Skeletal muscle satellite cell (primary cell): ENCODE results near the gene CNPY1.

Source experiments
- H3K27me3 ChIP-seq: 2 replicates; pipeline ENCODE4 v1.7.0; 2013; ENCODE audit warnings: low read length; ENCODE audit not compliant: control insufficient read depth, insufficient read depth
- H3K36me3 ChIP-seq: 2 replicates; pipeline ENCODE4 v1.7.0; 2013; ENCODE audit warnings: mild to moderate bottlenecking, control low read depth, low read length; ENCODE audit not compliant: insufficient read depth
- H3K4me1 ChIP-seq: 2 replicates; pipeline ENCODE4 v1.7.0; 2013; ENCODE audit warnings: low read length; ENCODE audit not compliant: control insufficient read depth, insufficient read depth
- H3K4me2 ChIP-seq: 2 replicates; pipeline ENCODE4 v1.7.0; 2013; ENCODE audit warnings: mild to moderate bottlenecking, low read length
- H3K4me3 ChIP-seq: 2 replicates; pipeline ENCODE4 v1.7.0; 2013; ENCODE audit warnings: low read length
- H3K9ac ChIP-seq: 2 replicates; pipeline ENCODE4 v1.7.0; 2013; ENCODE audit warnings: mild to moderate bottlenecking, low read depth, low read length, moderate library complexity
- H3K9me3 ChIP-seq: replicated peaks from 2 replicates; pipeline ENCODE4 v1.7.0; 2013; ENCODE audit warnings: mild to moderate bottlenecking, control low read depth, low read length

The CNPY1 gene

GRCh38 chr7:155515318-155515717 is 31.0 kb downstream of the CNPY1 start:
- no peak overlapping the region for H3K4me2 ChIP-seq
- H3K9ac ChIP-seq: no peak overlapping the region
- no peaks in the 10 kb centered on the region for H3K36me3 ChIP-seq
- H3K9me3 ChIP-seq: no peaks in the 10 kb centered on the region
- H3K27me3 ChIP-seq: peaks cover 24% of the 10 kb centered on the region
- no peak overlapping the region for H3K4me3 ChIP-seq
- H3K4me1 ChIP-seq: no peaks in the 10 kb centered on the region

DNA sequence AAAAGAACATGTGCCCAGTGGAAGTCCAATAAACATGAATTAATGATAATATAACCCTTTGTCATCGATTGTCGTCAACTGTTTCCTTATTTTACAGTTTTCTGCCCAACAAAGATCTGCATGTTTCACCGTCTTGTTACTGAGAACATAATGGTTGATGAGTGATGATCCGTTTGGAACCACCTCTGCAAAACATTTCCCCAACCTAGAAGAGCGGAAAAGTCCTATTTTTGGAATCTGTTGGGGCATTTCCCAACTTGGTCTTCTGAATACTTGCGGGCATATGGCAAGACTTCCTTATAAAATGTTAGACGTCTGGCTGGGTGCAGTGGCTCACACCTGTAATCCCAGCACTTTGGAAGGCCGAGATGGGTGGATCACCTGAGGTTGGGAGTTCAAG is 32.1 kb downstream of the CNPY1 start:
- Histone ChIP-seq H3K9me3 (no peaks in the 10 kb centered on the region), H3K4me2 (no peak overlapping the region), H3K27me3 (peaks cover 34% of the 10 kb centered on the region), H3K9ac (no peak overlapping the region), H3K4me1 (no peaks in the 10 kb centered on the region), H3K4me3 (no peak overlapping the region), H3K36me3 (no peaks in the 10 kb centered on the region)

- Histone ChIP-seq H3K4me1 (no peaks in the 10 kb centered on the region), H3K9me3 (no peaks in the 10 kb centered on the region), H3K4me3 (no peak overlapping the region), H3K36me3 (no peaks in the 10 kb centered on the region), H3K27me3 (peaks cover 39% of the 10 kb centered on the region), H3K4me2 (no peak overlapping the region), H3K9ac (no peak overlapping the region)
Measured at GRCh38 chr7:155513543-155514285, 32.6 kb downstream of the CNPY1 start.

DNA sequence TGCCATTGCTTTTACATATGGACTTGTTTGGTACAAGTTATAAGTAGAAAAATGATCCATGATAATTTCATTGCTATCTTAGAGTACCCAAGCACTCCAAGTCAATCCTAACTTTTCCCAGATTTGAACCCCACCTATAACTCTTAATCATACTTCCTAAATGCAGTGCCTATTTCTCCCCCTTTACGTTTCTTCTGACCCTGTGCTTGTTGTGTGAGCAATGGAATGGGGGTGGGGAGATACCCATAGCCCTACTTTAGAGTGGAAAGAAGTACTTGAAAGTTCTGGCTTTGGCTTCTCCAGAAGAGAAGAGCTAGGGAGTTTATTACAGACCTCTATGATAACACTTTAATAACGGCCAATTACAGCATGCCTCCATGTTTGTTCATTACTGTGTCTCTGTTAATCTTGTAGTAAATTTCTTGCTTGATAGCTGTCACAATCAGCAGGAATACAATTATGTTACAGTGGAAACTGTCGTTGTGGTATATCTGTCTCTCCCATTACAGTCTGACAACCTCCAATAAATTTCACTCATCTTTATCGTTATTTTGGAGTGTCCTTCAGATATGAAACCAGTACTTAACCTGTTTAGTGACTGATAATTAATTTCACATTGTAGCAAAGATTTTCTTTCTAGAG is 34.0 kb downstream of the CNPY1 start:
- peaks cover 52% of the 10 kb centered on the region for H3K27me3 ChIP-seq
- no peaks in the 10 kb centered on the region for H3K4me1 ChIP-seq
- H3K36me3 ChIP-seq: no peaks in the 10 kb centered on the region
- no peak overlapping the region for H3K9ac ChIP-seq
- no peak overlapping the region for H3K4me3 ChIP-seq
- H3K9me3 ChIP-seq: no peaks in the 10 kb centered on the region
- H3K4me2 ChIP-seq: no peak overlapping the region

DNA sequence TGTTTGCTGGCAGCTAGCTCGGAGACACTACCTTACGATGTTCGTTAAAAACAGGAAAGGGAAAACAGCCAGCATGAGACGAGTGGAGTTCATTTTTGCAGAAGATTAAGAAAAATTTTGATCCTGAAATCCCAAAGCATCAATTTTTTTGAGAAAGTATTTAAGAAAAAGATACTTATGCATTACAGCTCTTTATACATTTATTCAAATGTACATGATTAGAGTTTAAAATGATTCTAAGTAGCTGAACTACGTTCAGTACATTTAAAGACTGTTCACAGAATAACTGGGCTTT is 34.7 kb downstream of the CNPY1 start:
- peaks cover 58% of the 10 kb centered on the region for H3K27me3 ChIP-seq
- no peaks in the 10 kb centered on the region for H3K9me3 ChIP-seq
- H3K9ac ChIP-seq: no peak overlapping the region
- no peaks in the 10 kb centered on the region for H3K4me1 ChIP-seq
- H3K4me3 ChIP-seq: no peak overlapping the region
- H3K4me2 ChIP-seq: no peak overlapping the region
- no peaks in the 10 kb centered on the region for H3K36me3 ChIP-seq

- H3K9ac ChIP-seq: no peak overlapping the region
- H3K27me3 ChIP-seq: peaks cover 62% of the 10 kb centered on the region
- no peak overlapping the region for H3K4me2 ChIP-seq
- H3K4me1 ChIP-seq: no peaks in the 10 kb centered on the region
- no peak overlapping the region for H3K4me3 ChIP-seq
- H3K36me3 ChIP-seq: no peaks in the 10 kb centered on the region
- no peaks in the 10 kb centered on the region for H3K9me3 ChIP-seq
Measured at GRCh38 chr7:155510975-155511701, 35.2 kb downstream of the CNPY1 start.

- H3K4me3 ChIP-seq: no peak overlapping the region
- peaks cover 64% of the 10 kb centered on the region for H3K27me3 ChIP-seq
- no peaks in the 10 kb centered on the region for H3K36me3 ChIP-seq
- no peaks in the 10 kb centered on the region for H3K9me3 ChIP-seq
- no peak overlapping the region for H3K4me2 ChIP-seq
- no peaks in the 10 kb centered on the region for H3K4me1 ChIP-seq
- no peak overlapping the region for H3K9ac ChIP-seq
Measured at GRCh38 chr7:155509725-155510551, 36.4 kb downstream of the CNPY1 start.

DNA sequence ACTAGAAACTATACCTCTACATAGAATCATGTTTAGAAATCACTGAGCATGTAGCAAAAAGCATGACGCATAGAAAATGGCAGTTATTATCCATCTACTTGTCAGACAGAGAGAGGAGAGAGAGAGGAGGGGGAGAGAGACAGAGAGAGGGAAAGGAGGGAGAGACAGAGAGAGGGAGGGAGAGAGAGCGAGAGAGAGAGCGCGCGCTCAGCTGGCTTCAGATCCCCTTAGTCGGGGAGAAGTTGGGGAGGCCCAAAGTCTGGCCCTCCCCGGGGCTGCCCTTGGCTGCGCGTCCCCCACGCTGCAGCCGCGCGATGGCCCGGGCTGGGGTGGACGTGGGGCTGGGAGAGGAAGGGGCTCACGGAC is 37.0 kb downstream of the CNPY1 start:
- Histone ChIP-seq H3K4me3 (no peak overlapping the region), H3K9ac (no peak overlapping the region), H3K36me3 (no peaks in the 10 kb centered on the region), H3K27me3 (peaks cover 69% of the 10 kb centered on the region), H3K4me1 (no peaks in the 10 kb centered on the region), H3K4me2 (no peak overlapping the region), H3K9me3 (no peaks in the 10 kb centered on the region)

- no peak overlapping the region for H3K9ac ChIP-seq
- peaks cover 69% of the 10 kb centered on the region for H3K27me3 ChIP-seq
- H3K4me2 ChIP-seq: no peak overlapping the region
- H3K36me3 ChIP-seq: no peaks in the 10 kb centered on the region
- H3K4me1 ChIP-seq: no peaks in the 10 kb centered on the region
- no peaks in the 10 kb centered on the region for H3K9me3 ChIP-seq
- H3K4me3 ChIP-seq: no peak overlapping the region
Measured at GRCh38 chr7:155508376-155509358, 37.7 kb downstream of the CNPY1 start.

DNA sequence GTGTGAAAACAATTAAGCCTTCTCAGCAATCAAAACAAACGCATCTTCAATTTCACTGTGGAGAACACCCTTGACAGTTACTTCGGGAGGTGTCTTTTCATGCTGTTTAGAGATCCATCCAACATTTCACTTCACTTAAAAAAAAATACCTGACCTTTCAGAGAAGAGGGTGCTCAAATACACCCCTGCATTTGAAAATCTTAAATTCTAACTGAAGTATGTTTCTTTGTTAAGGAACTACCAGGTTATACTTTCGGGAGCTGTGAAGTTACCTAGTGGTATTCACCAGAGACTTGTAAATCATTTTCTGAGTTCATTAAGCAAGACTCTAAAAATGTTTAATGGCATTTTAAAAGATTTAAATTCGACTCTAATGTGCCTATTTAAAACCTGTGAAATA is 38.8 kb downstream of the CNPY1 start:
- no peak overlapping the region for H3K9ac ChIP-seq
- H3K36me3 ChIP-seq: no peaks in the 10 kb centered on the region
- no peak overlapping the region for H3K4me2 ChIP-seq
- H3K27me3 ChIP-seq: peaks cover 68% of the 10 kb centered on the region
- no peaks in the 10 kb centered on the region for H3K4me1 ChIP-seq
- no peaks in the 10 kb centered on the region for H3K9me3 ChIP-seq
- H3K4me3 ChIP-seq: no peak overlapping the region
